ENCODE measurements around the gene COBL. TPM values are rescaled to one million over a fixed set of nuclear protein-coding genes. Genes with fewer than 3 reads are reported as not detected.

Gene COBL
- total RNA-seq, 1 experiment from 2014 or later, result 63.6 TPM

- DNase-seq, result no peak
- peaks cover 1% of the 10 kb centered on the region; the same call in 1 of the 2 replicates for H3K36me3 ChIP-seq (ENCODE audit: control insufficient read depth, insufficient read depth, low read length)
- intact Hi-C loops (cut with micrococcal nuclease; ENCODE audit: unreplicated experiment), result no loop called here
- peak overlapping the region; percentile 83 for H3K27ac Mint-ChIP-seq (ENCODE audit: unreplicated experiment)
- peaks cover 57% of the 10 kb centered on the region for H3K4me1 Mint-ChIP-seq (ENCODE audit: low read depth, unreplicated experiment)
- peaks cover 49% of the 10 kb centered on the region for H3K4me1 ChIP-seq
- H3K27me3 ChIP-seq (replicated peaks; ENCODE audit: control insufficient read depth, insufficient read depth, low read length), result no peaks in the 10 kb centered on the region
- H3K4me3 ChIP-seq (ENCODE audit: low read depth, low read length), result no peak overlapping the region
- no peak overlapping the region for H3K4me3 Mint-ChIP-seq (ENCODE audit: unreplicated experiment)
- ChIA-PET CTCF (interaction anchor here (0.7 kb wide), 1 partner anchor 33 kb away, joined by 4 read pairs; no protein-coding TSS in a partner anchor), POLR2A (no interaction called here)
- H3K36me3 Mint-ChIP-seq (ENCODE audit: insufficient read depth, unreplicated experiment), result peaks cover 8% of the 10 kb centered on the region
- H3K27me3 Mint-ChIP-seq (ENCODE audit: insufficient read depth, unreplicated experiment), result no peaks in the 10 kb centered on the region
- BruUV-seq (replicated peaks), result no TSS peak
- no peaks in the 10 kb centered on the region for H3K9me3 ChIP-seq
- no peaks in the 10 kb centered on the region for H3K9me3 Mint-ChIP-seq (ENCODE audit: unreplicated experiment)
- no peak for TF ChIP-seq CTCF (IDR thresholded peaks at IDR 0.05; ENCODE audit: insufficient read depth in 1 of 2, low read depth in 1 of 2, low read length in 1 of 2, severe bottlenecking in 1 of 2, unreplicated experiment in 1 of 2)
Observed at GRCh38 chr7:51234139-51234538, 82.5 kb downstream of the COBL start.

GRCh38 chr7:51233374-51233773 is 83.2 kb downstream of the COBL start:
- BruUV-seq (replicated peaks), result no TSS peak
- Histone ChIP-seq H3K36me3 (ENCODE audit: control insufficient read depth, insufficient read depth, low read length) (peaks cover 1% of the 10 kb centered on the region; the same call in 1 of the 2 replicates), H3K27me3 (replicated peaks; ENCODE audit: control insufficient read depth, insufficient read depth, low read length) (no peaks in the 10 kb centered on the region), H3K4me3 (ENCODE audit: low read depth, low read length) (no peak overlapping the region), H3K9me3 (no peaks in the 10 kb centered on the region), H3K4me1 (peaks cover 44% of the 10 kb centered on the region)
- no peaks in the 10 kb centered on the region for H3K27me3 Mint-ChIP-seq (ENCODE audit: insufficient read depth, unreplicated experiment)
- peaks cover 53% of the 10 kb centered on the region for H3K4me1 Mint-ChIP-seq (ENCODE audit: low read depth, unreplicated experiment)
- ChIA-PET CTCF (no interaction called here), POLR2A (no interaction called here)
- no peak for DNase-seq
- peaks cover 6% of the 10 kb centered on the region for H3K36me3 Mint-ChIP-seq (ENCODE audit: insufficient read depth, unreplicated experiment)
- no peak for TF ChIP-seq CTCF (IDR thresholded peaks at IDR 0.05; ENCODE audit: insufficient read depth in 1 of 2, low read depth in 1 of 2, low read length in 1 of 2, severe bottlenecking in 1 of 2, unreplicated experiment in 1 of 2)
- H3K4me3 Mint-ChIP-seq (ENCODE audit: unreplicated experiment), result no peak overlapping the region
- H3K9me3 Mint-ChIP-seq (ENCODE audit: unreplicated experiment), result no peaks in the 10 kb centered on the region
- intact Hi-C loops (cut with micrococcal nuclease; ENCODE audit: unreplicated experiment), result no loop called here
- peak overlapping the region; percentile 83 for H3K27ac Mint-ChIP-seq (ENCODE audit: unreplicated experiment)

GRCh38 chr7:51230723-51231122 is 85.9 kb downstream of the COBL start:
- Histone ChIP-seq H3K36me3 (ENCODE audit: control insufficient read depth, insufficient read depth, low read length) (no peaks in the 10 kb centered on the region), H3K27me3 (replicated peaks; ENCODE audit: control insufficient read depth, insufficient read depth, low read length) (no peaks in the 10 kb centered on the region), H3K4me1 (peaks cover 32% of the 10 kb centered on the region), H3K4me3 (ENCODE audit: low read depth, low read length) (no peak overlapping the region), H3K9me3 (no peaks in the 10 kb centered on the region)
- H3K27me3 Mint-ChIP-seq (ENCODE audit: insufficient read depth, unreplicated experiment), result no peaks in the 10 kb centered on the region
- ChIA-PET POLR2A (no interaction called here), CTCF (no interaction called here)
- no peaks in the 10 kb centered on the region for H3K9me3 Mint-ChIP-seq (ENCODE audit: unreplicated experiment)
- H3K4me1 Mint-ChIP-seq (ENCODE audit: low read depth, unreplicated experiment), result peaks cover 66% of the 10 kb centered on the region
- peaks cover 8% of the 10 kb centered on the region for H3K36me3 Mint-ChIP-seq (ENCODE audit: insufficient read depth, unreplicated experiment)
- no peak for TF ChIP-seq CTCF (IDR thresholded peaks at IDR 0.05; ENCODE audit: insufficient read depth in 1 of 2, low read depth in 1 of 2, low read length in 1 of 2, severe bottlenecking in 1 of 2, unreplicated experiment in 1 of 2)
- BruUV-seq (replicated peaks), result no TSS peak
- DNase-seq, result no peak
- intact Hi-C loops (cut with micrococcal nuclease; ENCODE audit: unreplicated experiment), result no loop called here
- H3K27ac Mint-ChIP-seq (ENCODE audit: unreplicated experiment), result peak overlapping the region; percentile 43
- H3K4me3 Mint-ChIP-seq (ENCODE audit: unreplicated experiment), result no peak overlapping the region

All from Caco-2 (cell line).